AG10803 (cell line): ENCODE data around the gene ZNF804A.

ENCODE experiments used
- DNase-seq: peaks from one replicate; pipeline ENCODE4 v3.0.0; 2010; ENCODE audit warnings: low read depth
- H3K4me3 ChIP-seq: 2 replicates; pipeline ENCODE4 v1.5.1; 2011; ENCODE audit warnings: mild to moderate bottlenecking, low read length, control low read depth
- CTCF ChIP-seq: conservative IDR thresholded peaks from 2 replicates; pipeline ENCODE4 v1.5.1; 2011; ENCODE audit warnings: mild to moderate bottlenecking, low read length, control low read depth, inconsistent platforms

The ZNF804A gene

GRCh38 chr2:184765112-184765895 lies 167.0 kb downstream of the ZNF804A start:
- no peak for DNase-seq
- H3K4me3 ChIP-seq, result no peak overlapping the region
- no peak for TF ChIP-seq CTCF

GRCh38 chr2:184767059-184767458 lies 168.7 kb downstream of the ZNF804A start:
- TF ChIP-seq CTCF, result no peak
- no peak for DNase-seq
- H3K4me3 ChIP-seq, result no peak overlapping the region

GRCh38 chr2:184769023-184769422 lies 170.7 kb downstream of the ZNF804A start:
- no peak for TF ChIP-seq CTCF
- H3K4me3 ChIP-seq, result no peak overlapping the region
- peak; percentile 11 for DNase-seq

GRCh38 chr2:184769686-184770085 lies 171.4 kb downstream of the ZNF804A start:
- no peak overlapping the region for H3K4me3 ChIP-seq
- no peak for DNase-seq
- no peak for TF ChIP-seq CTCF

- no peak for TF ChIP-seq CTCF
- no peak for DNase-seq
- H3K4me3 ChIP-seq, result no peak overlapping the region
These were observed 181.4 kb downstream of the ZNF804A start for GRCh38 chr2:184779777-184780176.

- no peak for DNase-seq
- TF ChIP-seq CTCF, result no peak
- H3K4me3 ChIP-seq, result no peak overlapping the region
These were observed 182.1 kb downstream of the ZNF804A start for GRCh38 chr2:184780384-184780783.

- TF ChIP-seq CTCF, result no peak
- no peak for DNase-seq
- no peak overlapping the region for H3K4me3 ChIP-seq
These were observed 182.6 kb downstream of the ZNF804A start for GRCh38 chr2:184780944-184781343.
